HG03520 (cell line): ENCODE measurements around the gene CARMIL1.

ENCODE experiments used
- ATAC-seq: cut with Tn5 transposase; IDR thresholded peaks from one replicate; pipeline ENCODE4 v1.9.1; 2021; ENCODE audit warnings: mild to moderate bottlenecking, moderate library complexity; ENCODE audit not compliant: unreplicated experiment

CARMIL1 gene

DNA sequence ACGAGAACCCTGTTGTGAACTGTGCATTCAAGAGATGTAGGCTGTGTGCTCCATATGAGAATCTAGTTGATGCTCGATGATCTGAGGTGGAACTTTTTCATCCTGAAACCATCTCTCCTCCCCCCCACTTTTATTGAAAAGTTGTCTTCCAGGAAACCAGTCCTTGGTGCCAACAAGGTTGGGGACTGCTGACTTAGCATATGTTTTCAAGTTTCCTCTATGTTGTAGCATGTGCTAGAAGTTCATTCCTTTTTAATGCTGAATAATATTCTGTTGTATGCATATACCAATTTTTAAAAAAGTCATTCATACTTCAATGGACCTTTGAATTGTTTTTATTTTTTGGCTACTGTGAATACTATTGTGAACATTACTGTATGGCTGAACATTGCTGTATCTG lies 27.2 kb downstream of the CARMIL1 start:
- ATAC-seq, result no peak

DNA sequence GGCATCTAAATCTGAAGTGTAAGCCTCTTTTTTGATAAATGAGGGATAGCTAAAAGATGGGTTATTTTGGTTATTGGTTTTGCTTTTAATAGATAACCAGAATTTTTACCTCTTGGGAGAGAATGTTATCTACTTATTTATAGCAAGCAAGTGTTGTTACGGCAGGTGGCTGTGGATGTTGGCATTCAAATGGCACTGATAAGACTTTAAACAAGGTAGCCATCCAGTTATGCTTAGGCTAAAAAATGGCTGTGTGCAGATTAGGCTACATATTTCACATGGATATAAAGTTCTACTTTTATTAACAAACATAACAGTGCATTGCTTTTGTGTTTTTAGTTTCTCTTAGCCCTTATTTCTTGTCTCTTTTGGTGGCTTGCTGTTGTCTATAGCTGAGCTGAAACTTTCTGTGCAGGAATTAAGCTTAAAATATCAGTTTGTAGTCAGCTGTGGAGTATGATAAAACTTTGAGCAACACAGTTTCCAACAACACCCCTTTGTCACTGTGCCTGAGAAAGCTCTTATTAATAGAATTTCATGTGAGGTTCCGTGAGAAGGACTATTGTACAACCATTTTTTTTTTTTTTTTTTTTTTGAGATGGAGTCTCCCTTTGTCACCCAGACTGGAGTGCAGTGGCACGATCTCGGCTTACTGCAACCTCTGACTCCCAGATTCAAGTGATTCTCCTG lies 28.8 kb downstream of the CARMIL1 start:
- no peak for ATAC-seq

DNA sequence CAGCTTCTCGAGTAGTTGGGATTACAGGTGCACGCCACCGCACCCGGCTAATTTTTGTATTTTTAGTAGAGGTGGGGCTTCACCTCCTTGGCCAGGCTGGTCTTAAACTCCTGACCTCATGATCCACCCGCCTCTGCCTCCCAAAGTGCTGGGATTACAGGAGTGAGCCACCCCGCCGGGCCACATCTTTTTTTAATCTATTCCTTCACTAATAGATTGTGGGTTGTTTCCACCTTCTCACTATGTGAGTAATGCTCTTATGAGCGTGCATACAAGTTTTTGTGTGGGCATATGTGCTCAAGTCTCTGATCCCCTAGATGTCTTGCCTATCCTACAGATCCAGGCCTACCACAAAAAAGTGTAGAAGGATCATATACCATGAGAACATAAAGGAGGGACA lies 30.7 kb downstream of the CARMIL1 start:
- no peak for ATAC-seq

DNA sequence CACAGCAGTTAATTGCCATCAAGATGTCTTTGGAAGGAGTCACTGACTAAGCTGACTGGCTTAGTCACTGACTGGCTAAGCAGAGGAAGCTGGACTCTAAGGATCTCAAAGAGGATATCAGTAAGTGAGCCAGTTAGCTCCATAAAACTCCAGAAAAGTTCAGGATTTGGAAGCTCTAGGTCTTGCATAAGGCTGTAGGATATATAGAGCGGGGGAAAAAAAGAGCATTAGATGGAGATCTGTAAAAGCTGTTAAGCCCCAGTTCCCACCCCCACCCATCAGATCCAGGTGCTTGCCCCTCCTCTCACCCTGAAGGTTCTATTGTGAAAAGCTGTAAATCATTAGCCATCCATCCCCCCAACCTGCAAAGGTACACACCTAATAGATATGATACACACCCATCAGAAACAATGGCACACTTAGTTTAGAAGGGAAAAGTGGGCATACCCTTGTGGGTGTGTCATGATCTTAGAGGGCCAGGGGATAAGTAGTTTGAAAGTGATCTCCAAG lies 32.2 kb downstream of the CARMIL1 start:
- no peak for ATAC-seq

DNA sequence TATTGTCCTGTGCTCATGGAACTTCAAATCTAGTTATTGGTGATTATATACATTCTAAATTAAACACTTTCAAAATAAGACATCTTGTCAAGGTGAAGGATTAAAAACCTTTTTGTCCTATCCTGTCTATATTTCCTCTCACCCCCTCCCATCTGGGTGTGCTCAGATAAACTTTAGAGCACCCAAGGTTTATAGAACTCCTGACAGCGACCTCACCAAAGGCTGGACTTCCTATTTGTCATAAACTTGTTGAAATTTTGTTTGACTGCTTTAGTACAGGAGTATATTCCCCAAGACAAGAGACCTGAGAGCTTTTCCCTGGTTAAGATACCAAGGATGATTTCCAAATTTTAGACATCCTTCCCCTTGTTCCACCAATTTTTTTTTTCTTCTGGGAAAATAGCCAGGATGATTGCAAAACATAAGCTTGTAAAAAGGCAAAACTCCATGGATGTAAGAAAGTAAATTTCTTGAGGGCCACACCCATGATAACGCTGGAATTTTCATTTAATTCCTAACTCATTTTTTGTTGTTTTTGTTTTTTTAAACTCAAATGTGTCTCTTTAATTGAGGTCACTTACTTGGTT lies 33.0 kb downstream of the CARMIL1 start:
- no peak for ATAC-seq

DNA sequence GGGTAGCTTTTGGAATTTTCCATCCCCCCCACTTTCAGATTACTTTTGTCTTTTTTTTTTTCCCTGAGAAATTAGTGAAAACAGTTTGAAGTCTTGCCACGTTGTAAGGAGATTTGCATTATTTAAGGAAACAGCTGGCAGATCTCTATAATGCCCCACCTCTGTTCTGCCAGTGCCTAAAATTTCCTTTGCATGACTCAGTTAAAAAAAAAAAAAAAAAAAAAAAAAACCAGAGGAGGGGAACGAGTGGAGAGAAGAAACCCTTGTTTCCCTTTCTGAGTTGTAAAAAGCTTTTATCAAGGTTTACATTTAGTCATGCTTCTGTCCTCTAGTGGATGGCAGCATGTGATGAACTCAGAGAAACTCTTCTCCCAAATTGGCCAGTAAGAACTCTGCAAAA lies 33.5 kb downstream of the CARMIL1 start:
- ATAC-seq, result no peak

DNA sequence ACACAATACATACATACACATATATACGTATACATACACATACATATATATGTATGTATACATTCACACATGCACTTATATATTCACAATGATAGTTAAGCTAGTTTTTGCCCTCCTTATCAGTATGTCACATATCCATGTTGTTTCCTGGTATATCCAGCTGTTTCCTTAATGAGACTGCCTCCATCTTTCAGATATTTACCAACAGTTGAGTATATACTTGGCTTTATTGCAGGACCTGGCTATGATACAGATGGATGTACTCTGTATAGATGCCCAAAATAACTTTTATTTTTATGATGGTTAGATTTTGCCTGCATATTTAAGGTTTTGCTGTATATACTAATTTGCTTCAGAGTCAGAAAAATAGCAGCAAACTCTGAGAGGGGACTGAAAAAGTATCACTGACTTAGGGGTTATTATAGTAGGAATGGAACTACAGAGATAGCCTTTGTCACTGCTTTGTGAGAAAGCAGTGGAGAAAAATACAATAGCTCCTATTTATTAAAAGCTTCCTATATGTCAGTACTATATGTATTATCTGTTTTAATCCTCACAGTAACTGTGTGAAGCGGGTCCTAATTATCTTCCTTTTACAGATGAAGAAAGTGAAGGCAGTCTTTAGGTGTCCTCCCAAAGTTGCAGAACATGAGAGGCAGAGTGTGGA lies 35.5 kb downstream of the CARMIL1 start:
- ATAC-seq, result no peak

DNA sequence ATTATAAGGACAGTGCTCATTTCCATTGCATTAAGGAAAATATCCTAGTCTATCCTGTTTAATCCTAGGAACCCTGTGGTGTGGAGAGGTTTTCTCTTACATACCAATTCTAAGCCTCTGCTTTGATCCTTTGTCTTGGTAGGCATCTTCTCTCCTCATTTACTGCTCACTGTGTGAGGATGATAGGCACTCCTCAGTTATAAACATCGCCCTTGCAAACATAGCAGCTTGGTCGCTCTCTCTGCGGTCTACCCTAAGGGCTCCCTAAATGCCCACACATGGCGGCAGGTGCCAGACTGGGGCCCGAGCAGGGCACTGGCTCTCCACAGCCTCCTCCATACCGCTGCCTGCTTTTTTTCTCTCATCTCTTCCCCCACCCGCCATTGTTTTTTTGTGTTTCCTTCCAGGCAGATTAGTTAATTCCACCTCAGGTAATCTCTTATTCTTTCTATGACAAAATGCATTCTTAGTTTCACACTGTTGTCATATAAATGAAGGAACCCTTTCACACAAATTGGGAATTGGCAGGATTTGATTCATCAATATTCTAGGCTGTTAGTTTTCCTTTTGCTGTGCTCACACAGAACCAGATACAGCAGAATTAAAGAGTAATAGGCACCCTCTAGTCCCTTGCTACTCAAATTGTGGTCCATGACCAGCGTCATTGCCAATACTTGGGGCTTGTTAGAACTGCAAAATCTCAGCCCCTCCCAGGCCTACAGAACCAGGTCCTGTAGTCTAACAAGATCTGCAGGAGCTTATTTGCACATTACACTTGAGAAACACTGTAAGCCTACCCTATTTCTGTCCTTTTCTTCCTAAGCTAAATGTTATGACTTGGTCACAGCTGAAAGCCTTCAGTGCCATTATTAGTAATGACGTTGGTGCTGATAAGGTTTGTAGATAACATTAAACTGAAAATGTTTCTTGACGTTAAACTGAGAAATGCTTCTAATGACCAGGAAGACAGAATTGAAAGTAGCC lies 36.3 kb downstream of the CARMIL1 start:
- no peak for ATAC-seq

DNA sequence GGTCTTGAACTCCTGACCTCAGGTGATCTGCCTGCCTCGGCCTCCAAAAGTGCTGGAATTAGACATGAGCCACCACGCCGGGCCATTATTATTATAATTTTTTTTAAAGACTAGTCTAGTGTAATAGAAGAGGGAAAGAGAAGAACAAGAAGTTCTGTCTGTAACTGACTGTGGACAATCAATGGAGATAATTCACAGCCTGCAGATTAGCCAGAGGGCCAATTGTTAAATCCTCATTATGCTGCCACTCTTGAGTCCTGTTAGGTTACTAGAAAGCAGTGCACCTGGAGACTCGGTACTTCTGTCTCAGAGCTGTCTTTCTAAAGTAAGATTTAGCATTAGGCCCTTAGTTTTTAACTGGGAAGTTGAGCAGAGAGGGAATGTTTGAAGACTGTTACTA lies 37.5 kb downstream of the CARMIL1 start:
- no peak for ATAC-seq

DNA sequence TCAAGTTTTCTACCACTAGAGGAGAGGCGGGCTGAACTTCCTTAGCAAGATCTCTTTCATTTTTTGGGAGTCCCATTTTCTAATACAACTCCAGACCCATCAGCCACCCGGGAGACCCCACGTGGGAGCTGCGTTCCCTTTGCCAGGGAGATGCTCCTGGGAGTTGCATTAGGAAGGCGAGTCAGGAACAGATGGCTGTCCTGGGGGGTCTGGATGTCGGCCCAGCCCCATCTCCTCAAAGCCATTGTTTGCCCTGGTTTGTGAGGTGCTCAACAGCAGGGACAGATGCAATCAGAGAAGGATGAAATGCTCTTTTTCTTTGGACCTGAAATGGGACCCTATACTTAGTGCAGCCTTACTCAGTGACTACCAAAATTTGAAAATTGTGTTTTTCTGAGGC lies 39.4 kb downstream of the CARMIL1 start:
- ATAC-seq, result no peak

DNA sequence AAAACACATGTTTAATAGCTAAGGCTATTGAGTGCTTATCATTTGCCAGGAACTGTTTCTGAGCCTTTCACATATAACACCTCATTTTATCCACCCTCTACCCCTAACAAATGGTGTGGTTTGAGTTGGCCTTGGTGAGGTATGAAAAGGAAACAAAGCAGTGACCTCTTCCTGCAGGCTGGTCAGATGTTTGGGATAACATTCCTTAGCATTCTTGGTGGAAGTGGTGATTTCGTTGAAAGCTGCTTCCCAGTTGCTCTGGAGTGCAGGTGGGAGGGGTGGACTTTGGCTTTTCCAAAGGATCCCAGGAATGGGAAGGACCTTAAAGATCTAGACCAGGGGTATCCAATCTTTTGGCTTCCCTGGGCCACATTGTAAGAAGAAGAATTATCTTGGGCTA lies 41.3 kb downstream of the CARMIL1 start:
- ATAC-seq, result no peak

DNA sequence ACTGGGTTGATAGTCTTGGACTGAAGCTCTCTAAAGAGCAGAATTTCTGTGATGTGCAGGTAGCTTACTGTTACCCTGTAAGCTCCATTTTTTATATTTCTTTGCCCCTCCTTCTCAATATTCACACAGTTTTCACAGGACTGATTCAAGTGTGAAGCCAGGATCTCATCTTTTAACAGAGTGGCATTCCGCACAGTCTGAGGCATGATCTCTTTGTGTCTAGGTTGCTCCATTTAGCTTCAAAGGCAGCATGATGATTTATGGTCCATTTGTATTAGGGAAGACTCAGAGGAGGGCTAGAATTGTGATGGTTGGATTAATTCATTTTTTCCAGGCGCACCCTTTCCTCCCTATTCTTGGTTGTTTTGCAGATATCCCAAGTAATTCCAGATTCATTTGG lies 43.5 kb downstream of the CARMIL1 start:
- ATAC-seq, result no peak

DNA sequence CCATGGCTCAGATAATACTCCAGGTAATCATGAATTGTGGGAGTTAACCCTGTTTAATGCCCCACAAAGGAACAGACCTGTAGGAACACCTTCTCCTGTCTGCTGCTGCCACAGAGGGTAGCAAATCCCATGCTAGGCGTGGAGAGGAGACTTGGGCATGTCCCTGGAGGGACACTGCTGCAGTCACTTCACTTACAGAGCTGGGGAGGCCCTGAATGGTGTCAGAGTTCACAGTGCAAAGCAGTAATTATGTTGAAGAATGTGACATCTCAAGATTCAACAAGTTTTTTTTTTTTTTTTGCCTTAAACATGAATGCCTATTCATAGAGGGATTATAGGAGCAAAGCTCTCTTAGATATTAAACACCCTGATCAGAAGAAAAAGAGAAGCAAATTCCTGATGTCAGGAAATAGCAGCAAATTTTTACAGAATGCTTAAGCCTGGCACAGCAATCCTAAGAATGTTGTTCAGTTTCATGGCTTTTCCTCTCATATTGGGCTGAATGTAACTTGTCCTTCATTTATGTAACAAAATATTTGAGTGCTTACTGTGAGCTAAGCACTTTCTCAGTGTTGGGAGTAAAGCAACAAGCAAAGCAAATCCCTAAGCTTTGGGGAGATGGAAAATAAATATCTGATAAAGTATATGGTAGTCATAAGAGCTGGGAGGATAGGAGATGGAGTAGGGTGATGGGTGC lies 45.0 kb downstream of the CARMIL1 start:
- no peak for ATAC-seq

DNA sequence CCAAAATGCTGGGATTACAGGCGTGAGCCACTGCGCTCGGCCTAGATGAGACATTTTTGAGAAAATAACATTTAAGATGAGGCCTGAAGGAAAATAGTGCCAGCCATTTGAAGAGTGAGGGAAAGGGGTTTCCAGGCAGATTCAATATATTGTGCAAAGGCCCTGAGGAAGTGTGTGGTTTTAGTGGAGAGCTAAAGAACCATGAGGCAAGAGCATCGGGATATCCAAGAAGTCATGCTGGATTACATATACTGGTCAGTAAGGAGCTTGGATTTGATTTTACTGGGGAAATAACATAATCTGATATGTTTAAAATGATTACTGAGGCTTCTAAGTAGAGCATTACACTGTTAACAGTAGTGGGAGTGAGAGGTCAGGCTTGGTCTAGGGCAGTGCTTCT lies 47.0 kb downstream of the CARMIL1 start:
- no peak for ATAC-seq

DNA sequence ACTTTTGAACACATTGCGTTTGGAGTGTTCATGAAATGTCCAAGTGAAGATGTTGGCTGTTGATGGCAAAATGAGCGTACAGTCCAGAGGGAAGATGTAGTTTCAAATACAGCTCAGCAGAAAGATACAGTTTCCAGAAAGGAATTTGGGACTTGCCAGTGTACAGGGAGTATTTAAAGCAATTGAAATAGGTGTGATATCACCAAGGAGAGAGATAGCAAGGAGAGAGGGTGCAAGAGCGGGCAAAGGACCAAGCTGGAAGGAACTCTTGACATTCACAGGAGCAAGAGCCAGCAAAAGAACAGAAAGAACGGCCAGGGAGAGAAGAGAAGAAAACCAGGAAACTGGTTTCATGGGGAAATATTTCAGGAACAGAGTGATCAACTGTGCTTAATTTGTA lies 47.8 kb downstream of the CARMIL1 start:
- ATAC-seq, result no peak

DNA sequence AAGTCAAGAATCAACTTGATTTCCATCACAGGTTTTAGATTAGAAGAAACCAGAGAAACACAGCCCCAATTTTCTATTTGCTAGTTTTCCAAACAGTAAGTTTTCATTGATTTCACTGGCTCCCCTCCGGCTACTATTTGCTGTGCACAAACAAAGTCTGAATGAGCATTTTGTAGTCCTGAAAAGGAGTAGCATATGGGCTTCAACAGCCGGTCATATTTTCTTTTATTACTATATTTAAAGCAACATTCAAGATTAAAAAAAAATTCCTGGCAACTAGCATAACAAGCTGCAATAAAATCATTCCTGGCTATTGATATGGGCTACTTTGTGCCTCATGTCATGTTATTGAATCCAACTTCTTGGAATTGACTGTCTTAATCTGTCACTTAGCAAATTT lies 48.3 kb downstream of the CARMIL1 start:
- ATAC-seq, result no peak

DNA sequence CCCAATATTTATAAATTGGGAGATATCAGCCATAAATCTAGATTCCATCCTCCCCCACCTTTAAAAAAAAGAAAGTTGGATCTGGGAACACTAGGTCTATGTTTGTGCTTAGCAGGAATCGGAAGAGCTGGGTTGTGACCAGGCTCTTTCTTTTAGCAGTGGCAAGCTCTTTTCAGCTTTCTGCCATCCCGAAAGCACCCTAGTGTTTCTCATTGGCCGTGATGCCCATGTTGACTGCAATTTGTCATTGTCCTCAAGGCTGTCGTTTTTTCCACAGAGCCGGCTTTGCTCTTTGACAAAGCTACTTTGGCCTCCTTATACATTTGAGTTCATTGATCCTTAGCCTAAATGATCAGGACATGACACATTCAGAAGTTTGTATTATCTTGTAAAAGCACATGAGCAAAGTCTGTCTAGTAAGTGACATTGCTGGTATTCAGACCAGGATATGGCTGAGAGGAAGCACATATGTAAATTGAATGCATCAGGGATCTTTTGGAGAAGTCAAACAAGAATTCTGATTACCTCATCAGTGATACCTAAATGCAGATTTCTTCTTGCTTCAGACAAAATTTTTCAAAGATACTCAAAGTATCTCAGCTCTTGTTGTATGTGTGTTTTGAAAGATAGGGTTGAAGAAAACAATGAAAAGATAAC lies 50.1 kb downstream of the CARMIL1 start:
- no peak for ATAC-seq

DNA sequence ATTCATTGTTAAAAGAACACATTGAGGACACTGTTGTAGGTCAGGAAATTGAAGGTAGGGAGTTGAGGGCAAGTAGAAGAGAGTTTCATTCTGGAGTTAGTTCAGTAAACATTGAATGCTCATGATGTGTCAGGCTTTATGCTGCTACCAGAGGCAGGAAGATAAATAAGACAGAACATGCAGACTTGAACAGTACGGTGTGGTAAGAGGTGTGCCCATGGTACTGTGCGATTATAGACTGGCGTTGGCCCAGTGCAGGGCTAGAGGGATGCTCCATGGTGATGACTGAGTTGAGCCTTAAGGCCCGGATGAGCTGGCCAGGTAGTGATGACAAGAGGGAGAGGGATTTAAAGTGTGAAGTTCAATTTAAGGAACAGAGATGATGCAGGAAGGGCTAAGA lies 50.8 kb downstream of the CARMIL1 start:
- no peak for ATAC-seq

DNA sequence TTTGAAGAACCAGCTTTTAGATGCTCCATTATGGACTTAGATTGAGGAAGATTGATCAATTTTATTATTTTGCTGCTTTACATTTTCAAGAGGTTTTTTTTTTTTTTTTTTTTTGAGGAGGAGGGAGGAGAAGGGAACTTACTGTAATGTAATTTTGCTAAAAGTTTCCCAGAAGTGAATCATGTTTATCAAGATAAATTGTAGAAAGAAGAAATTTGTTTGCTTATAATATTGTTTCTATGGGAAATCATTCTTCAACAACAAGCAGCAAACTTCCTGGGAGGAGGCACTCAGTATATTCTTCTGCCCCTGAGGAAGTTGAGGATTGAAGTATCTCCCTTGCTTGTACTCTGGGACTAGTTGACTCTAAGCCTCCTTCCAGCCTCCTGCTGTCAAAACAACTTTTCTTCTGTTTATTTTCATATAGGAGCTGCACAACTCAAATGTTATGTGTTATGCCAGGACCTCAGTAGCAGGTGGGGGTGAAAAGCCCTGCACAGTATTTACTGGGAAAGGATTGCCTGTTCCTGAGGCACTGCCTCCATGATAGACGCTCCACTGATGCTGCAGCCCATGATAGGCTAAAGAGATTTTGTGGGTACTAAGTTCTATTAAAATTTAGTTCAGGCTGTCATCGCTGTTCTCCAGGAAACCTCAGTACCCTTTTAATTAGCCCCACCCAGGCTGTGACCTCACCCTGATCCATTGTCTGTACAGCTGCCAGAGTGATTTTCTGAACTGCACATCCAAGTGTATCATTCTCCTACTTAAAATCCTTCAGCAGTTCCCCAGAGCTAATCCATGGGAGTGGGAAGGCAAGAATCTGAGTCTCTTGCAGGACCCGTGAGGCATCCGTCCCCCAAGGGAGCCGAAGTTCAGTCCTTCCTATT lies 51.9 kb downstream of the CARMIL1 start:
- no peak for ATAC-seq
